GM18505 (cell line): ENCODE results near the gene TSEN54.

ENCODE experiments used
- ATAC-seq: cut with Tn5 transposase; IDR thresholded peaks from one replicate; pipeline ENCODE4 v1.9.1; 2021; ENCODE audit not compliant: unreplicated experiment
- POLR2A ChIP-seq: IDR thresholded peaks from 4 replicates; pipeline ENCODE4 v1.6.1; 2011; ENCODE audit warnings: borderline replicate concordance; ENCODE audit not compliant: insufficient read depth, insufficient read length; ENCODE audit errors: extremely low read depth

The TSEN54 gene

GRCh38 chr17:75571885-75572215 lies 55.5 kb downstream of the TSEN54 start:
- TF ChIP-seq POLR2A, result no peak
- no peak for ATAC-seq

DNA sequence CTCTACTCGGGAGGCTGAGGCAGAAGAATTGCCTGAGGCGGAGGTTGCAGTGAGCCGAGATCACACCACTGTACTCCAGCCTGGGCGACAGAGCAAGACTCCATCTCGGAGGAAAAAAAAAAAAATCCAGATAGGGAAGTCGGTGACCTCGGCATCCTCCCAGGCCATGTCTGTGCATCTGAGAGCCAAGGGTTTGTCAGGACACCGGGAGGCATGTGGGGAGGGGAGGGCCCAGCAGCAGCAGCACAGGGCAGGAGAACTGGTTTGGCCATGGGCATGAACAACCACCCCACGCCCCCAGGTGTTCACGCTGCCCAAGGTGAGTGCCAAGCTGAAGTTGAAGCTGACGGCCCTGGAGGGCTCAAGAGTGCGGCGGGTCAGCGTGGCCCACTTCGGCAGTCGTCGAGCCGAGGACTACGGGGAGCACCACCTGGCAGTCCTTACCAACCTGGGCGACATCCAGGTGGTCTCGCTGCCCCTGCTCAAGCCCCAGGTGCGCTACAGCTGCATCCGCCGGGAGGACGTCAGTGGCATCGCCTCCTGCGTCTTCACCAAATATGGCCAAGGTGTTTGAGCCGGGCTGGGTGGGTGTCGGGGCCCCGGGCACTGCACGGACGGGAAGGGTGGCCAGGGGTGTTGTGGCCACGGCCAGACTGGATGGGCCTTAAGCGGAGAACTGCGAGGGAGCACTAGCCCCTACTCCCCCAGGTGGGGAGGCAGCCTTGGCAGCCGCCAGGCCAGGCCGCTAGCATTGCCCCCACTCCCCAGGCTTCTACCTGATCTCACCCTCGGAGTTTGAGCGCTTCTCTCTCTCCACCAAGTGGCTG lies 56.6 kb downstream of the TSEN54 start:
- no peak for ATAC-seq
- no peak for TF ChIP-seq POLR2A

DNA sequence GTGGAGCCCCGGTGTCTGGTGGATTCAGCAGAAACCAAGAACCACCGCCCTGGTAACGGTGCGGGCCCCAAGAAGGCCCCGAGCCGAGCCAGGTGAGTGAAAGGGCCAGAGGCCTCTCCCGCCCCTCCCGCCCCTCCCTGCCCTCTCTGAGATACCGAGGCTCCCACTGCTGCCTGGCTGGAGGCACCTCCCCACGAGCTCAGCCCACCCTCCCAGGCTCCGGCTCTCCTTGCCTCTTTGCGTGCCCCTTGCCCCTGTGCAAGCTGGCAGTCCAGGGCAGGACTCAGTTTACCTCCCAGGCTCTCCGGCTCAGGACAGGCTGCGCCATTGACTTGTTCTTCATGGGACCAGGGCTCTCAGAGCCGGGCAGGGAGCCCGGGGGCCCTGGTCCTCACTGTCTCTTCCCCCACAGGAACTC lies 57.2 kb downstream of the TSEN54 start:
- TF ChIP-seq POLR2A, result no peak
- ATAC-seq, result no peak

- ATAC-seq, result no peak
- TF ChIP-seq POLR2A, result no peak
Observed at GRCh38 chr17:75573994-75574393, 57.7 kb downstream of the TSEN54 start.
